ENCODE measurements around the gene CFAP74.

Gene CFAP74

DNA sequence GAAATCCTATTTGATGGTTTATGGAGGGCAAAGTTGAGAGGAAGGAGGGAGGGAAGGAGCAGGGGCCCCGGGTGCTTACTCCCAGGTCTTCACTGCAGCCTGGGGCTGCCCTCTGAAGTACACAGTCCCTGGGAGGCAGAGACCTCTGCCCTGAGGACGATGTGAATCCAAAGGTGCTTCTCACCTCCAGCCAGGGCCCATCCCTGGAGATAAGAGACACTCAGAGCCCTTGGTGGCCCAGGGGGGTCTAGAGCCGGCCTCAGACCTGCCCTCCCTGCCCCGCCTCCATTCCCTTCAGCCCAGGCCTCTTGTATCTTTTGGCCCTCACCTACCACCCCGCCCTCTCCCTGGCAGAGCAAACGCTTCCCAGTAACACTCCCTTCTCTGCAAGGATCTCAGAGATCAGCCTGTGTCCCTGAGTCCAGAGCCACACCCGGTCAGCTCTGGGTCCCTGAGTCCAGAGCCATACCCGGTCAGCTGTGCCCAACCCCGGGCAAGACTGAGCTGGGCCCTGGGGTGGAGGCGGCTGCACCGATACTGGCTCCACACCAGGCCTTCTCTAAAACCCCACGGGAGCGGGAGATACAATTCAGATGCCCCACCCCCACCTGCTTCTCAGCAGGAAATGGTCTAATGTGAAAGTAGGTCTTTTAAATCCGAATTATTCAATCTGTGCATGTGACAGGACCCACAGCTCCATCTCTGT, 109.1 kb downstream of the CFAP74 start:
- ChIA-PET CTCF (interaction anchor here (6.4 kb wide), 1 partner anchor 13 kb away, joined by 72 read pairs; no protein-coding TSS in a partner anchor), POLR2A (no interaction called here)
- DNase-seq (ENCODE audit: extremely low spot score) = no peak
- TF ChIP-seq CTCF (IDR thresholded peaks at IDR 0.05; ENCODE audit: control extremely low read depth, extremely low read depth, low read depth, missing control alignments) = no peak

DNA sequence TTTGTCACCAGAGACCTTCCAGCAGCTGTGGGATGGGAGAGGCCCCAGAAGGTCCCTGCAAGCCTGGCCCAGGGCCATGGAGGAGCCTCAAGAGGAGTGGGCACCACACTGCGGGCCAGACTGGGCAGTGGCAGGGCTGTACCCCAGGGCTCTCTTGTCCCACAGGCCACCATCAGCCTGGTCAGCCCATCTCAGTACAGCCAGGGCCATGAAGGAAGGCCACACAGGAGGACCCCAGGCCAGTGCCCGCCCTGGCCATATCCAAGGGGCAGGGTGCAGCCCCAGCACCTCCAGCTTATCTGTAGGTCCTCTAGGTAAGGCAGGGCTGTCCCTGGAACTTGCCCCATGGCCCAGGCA, 109.6 kb downstream of the CFAP74 start:
- ChIA-PET POLR2A (no interaction called here), CTCF (no interaction called here)
- TF ChIP-seq CTCF (IDR thresholded peaks at IDR 0.05; ENCODE audit: control extremely low read depth, extremely low read depth, low read depth, missing control alignments) = no peak
- no peak for DNase-seq (ENCODE audit: extremely low spot score)

GRCh38 chr1:1893291-1893985, 110.1 kb downstream of the CFAP74 start:
- DNase-seq (ENCODE audit: extremely low spot score) = no peak
- CTCF ChIA-PET = no interaction called here
- TF ChIP-seq CTCF (IDR thresholded peaks at IDR 0.05; ENCODE audit: control extremely low read depth, extremely low read depth, low read depth, missing control alignments) = no peak
- POLR2A ChIA-PET = no interaction called here

DNA sequence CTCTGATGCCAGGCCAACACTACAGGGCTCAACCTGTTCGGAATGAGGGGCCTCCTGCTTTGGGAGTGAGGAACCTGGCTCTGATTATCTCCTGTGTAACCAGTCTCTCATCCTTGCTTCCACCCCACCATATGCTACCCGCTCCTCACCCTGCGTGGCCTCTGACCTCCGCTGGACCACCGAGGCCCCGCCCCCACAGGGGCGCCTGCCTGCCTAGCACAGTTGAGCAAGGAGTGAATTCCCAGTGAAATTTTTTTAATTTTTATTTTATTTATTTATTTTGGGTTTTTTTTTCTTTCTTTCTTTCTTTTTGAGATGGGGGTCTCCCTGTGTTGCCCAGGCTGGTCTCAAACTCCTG, 110.8 kb downstream of the CFAP74 start:
- ChIA-PET CTCF (interaction anchor here (1.4 kb wide), 1 partner anchor 13 kb away, joined by 4 read pairs; no protein-coding TSS in a partner anchor), POLR2A (no interaction called here)
- no peak for DNase-seq (ENCODE audit: extremely low spot score)
- TF ChIP-seq CTCF (IDR thresholded peaks at IDR 0.05; ENCODE audit: control extremely low read depth, extremely low read depth, low read depth, missing control alignments) = no peak

DNA sequence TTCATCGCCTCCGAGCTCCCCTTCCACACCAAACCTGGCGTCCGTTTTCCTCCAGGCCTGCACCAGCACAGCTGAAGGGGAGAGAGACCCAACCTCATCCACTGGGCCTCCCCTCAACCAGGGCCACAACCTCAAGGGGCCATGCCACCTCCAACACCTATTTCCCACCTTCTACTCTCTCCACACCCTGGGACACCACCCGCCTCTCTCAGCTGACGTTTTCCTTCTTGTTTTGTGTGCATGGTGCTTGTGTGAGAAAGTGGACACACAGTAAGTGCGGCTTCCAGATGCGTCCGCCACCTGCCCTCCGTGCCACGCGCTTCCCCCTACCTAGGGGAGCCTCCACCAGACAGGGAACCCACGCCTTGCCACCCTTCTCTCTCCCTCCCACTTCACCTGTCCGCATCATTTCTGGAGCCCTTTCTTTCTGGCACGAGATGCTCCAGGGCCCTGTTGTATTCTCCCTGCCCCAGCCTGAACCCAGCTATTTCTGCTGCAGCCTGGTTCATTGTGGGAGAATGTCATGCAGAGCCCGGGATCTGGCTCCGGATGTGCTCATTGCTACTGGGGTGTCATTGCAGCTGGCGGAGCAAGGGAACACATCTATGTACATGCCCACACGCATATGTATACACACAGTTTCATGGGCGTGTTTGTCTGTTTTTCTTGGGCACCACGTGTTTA, 111.4 kb downstream of the CFAP74 start:
- DNase-seq (ENCODE audit: extremely low spot score) = no peak
- POLR2A ChIA-PET = interaction anchor here (1.0 kb wide), 1 partner anchor 9 kb away, joined by 4 read pairs; no protein-coding TSS in a partner anchor
- TF ChIP-seq CTCF (IDR thresholded peaks at IDR 0.05; ENCODE audit: control extremely low read depth, extremely low read depth, low read depth, missing control alignments) = no peak
- CTCF ChIA-PET = interaction anchor here (0.8 to 1.4 kb wide), 3 partner anchors 8 to 112 kb away, joined by 3 to 4 read pairs (median 3); no protein-coding TSS in a partner anchor

DNA sequence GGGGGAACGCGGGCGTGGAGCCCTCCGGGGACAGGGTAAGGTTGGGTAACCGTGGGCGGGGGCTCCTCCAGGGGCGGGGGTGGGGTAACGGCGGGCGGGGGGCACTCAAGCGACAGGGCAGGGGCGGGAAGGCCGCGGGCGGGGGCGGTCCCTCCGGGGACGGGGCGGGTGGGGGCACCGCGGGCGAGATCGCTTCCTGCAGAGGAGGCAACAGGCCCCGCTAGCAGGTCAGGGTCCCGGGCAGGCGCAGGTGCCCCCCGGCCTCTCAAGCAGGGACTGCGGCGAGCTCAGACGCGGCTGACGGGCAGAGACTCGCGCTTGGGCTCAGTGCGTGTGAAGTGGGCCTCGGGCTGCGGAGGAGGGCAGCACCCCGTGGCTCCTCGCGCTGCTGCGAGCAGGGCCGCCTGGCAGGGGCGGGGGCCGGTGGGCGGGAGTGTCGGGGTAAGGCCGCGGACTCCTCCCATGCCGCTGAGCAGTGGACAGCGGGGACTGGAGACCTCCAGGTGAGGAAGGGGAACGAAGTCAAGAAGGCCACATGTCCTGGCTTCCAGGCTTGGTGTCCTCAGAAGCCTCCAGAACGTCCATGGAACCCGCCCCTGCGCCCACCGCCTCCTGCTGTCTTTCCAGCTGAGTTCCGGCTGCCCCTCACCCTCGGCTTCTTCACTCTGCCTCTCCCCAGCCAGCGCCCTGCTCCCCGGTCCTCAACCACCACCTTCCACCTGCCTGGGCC, 112.1 kb downstream of the CFAP74 start:
- POLR2A ChIA-PET = interaction anchor here (1.0 kb wide), 1 partner anchor 10 kb away, joined by 4 read pairs; no protein-coding TSS in a partner anchor
- TF ChIP-seq CTCF (IDR thresholded peaks at IDR 0.05; ENCODE audit: control extremely low read depth, extremely low read depth, low read depth, missing control alignments) = no peak
- CTCF ChIA-PET = interaction anchor here (0.8 to 1.4 kb wide), 3 partner anchors 9 to 111 kb away, joined by 3 to 4 read pairs (median 3); no protein-coding TSS in a partner anchor
- peak; percentile 78 for DNase-seq (ENCODE audit: extremely low spot score)
